Fibroblast of mammary gland (primary cell): ENCODE measurements around the gene KRTAP21-3.

Experiments used
- DNase-seq: peaks from one replicate; pipeline ENCODE4 v3.0.0-alpha.2; 2010; ENCODE audit warnings: low read depth
- H3K4me3 ChIP-seq: 2 replicates; pipeline ENCODE4 v1.5.1; 2011; ENCODE audit warnings: low read depth, mild to moderate bottlenecking, low read length, moderate library complexity; ENCODE audit not compliant: control insufficient read depth
- TF ChIP-seq, protein P1 (sequence below): conservative IDR thresholded peaks from 2 replicates; pipeline ENCODE4 v1.5.1; 2011; ENCODE audit warnings: low read depth, low read length, inconsistent platforms; ENCODE audit not compliant: control insufficient read depth, insufficient read depth

Gene KRTAP21-3

DNA sequence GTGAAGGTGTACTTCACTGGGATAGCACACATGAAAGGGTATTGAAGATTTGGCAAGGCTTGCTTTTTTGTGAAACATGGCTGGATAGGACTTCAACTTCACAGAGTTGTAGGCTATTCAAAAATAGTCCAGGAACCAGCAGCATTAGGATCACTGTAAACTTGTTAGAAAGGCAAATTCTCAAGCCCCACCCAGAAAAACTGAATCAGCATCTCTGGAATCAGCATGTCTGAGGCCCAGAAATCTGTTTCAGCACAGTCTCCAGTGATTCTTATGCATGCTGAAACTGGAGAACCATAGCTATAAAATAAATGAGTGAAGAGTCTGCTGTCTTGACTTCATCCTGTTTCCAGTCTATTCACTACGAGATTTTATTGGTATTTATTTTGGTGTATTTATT is 8.1 kb upstream of the KRTAP21-3 start:
- no peak overlapping the region for H3K4me3 ChIP-seq
- TF ChIP-seq, protein P1, sequence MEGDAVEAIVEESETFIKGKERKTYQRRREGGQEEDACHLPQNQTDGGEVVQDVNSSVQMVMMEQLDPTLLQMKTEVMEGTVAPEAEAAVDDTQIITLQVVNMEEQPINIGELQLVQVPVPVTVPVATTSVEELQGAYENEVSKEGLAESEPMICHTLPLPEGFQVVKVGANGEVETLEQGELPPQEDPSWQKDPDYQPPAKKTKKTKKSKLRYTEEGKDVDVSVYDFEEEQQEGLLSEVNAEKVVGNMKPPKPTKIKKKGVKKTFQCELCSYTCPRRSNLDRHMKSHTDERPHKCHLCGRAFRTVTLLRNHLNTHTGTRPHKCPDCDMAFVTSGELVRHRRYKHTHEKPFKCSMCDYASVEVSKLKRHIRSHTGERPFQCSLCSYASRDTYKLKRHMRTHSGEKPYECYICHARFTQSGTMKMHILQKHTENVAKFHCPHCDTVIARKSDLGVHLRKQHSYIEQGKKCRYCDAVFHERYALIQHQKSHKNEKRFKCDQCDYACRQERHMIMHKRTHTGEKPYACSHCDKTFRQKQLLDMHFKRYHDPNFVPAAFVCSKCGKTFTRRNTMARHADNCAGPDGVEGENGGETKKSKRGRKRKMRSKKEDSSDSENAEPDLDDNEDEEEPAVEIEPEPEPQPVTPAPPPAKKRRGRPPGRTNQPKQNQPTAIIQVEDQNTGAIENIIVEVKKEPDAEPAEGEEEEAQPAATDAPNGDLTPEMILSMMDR = no peak
- no peak for DNase-seq

DNA sequence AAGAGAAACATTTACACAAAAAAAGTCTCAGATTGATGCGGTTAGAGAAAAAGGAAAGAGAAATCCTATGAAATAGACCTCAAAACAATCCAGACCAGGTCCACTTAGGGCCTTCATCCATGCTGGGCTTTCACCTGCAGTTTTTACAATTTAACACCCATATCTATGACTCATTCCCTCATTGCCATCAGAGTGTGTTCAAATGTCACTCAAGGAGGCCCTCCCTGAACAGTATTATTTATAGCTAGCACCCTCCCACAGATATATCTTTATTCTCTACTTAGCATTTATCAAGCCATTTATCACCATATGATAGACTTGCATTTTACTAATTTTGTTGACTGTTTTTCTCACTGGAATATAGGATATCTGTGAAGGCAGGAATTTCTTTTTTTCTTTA is 824 bp upstream of the KRTAP21-3 start:
- no peak overlapping the region for H3K4me3 ChIP-seq
- no peak for DNase-seq
- TF ChIP-seq, protein P1 = no peak

DNA sequence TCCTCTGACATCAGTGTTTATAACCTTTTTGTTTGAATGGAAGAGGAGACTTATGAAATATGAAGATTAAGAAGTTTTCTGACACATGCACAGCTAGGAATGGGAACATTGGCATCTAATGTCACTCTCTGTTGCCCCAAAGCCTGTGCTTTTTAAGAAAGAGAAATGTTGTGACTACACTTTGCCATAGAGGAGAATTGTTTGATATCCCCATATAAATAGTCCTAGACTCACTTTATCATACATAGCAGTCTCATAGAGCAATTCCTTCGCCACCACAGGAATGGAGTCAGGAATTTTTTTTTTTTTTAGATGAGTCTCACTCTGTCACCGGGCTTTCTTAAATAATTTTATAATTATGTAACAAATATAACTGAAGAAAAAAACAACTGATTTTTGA is 1.5 kb downstream of the KRTAP21-3 start:
- H3K4me3 ChIP-seq = no peak overlapping the region
- TF ChIP-seq, protein P1 = no peak
- DNase-seq = no peak

DNA sequence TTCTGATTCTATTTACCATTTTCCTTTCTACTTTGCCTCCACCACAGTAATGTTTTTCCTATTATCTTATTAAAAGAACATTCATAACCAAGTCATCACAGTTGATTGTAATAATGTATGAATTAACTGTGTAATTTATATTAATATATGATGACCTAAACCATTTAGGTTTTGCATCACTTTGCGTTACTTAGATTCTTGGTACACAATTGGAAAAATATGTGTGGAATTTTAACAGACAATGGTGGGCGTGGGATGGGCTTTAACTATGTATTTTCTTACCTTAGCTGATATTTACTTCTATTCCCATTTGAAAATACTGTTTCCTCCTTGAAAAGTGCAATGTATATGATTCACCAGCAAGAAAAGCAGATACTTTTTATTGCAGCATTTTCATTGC is 3.6 kb downstream of the KRTAP21-3 start:
- DNase-seq = no peak
- no peak overlapping the region for H3K4me3 ChIP-seq
- TF ChIP-seq, protein P1 = no peak

DNA sequence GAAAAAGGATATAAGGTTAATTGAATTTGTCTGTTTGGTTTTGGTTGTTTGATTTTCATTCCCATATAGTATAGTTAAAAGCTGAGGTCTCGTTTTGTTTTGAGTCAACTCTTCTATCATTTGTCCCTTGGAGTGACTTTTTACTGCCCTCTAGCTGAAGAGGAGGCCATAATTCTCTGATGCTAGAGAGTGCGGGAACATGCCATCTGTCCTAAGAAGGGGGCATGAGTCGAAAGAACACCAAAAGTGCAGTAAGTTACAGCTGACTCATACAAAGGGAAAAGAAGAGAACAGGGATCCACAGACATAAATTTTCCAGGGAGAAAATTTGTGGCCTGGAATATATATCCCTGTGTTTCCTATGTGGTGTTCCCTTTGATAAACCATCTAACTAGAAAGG is 4.1 kb downstream of the KRTAP21-3 start:
- DNase-seq = peak; percentile 18
- TF ChIP-seq, protein P1 = no peak
- no peak overlapping the region for H3K4me3 ChIP-seq

DNA sequence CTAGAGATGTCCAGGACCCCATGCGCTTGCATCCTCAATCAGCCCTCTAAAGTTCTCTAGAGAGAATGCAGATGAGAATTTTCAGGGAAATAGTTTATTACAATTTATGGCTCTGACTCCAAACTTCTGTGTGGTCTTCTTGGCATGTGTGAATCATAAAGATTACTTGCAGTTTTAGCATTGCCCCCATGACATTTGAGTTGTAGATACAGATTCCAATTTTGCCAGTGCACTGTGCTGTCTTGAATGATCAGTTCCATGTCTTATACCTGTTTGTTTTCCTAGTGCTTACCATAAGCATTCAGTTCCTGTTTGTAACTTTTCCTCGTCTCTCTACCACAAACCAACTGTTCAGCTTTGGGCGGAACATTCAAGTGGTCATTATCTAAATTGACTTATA is 4.8 kb downstream of the KRTAP21-3 start:
- no peak for DNase-seq
- TF ChIP-seq, protein P1 = no peak
- H3K4me3 ChIP-seq = no peak overlapping the region

DNA sequence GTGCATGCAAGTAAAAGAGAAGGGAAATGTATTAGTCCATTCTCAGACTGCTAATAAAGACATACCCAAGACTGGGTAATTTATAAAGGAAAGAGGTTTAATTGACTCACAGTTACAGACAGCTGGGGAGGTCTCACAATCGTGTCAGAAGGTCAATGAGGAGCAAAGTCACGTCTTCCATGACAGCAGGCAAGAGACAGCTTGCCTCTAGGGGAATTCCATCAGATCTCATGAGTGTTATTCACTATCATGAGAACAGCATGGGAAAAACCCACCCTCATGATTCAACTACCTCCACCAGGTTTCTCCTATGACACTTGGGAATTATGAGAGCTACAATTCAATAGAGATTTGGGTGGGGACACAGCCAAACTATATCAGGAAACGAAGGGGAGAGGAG is 8.1 kb downstream of the KRTAP21-3 start:
- no peak for DNase-seq
- no peak overlapping the region for H3K4me3 ChIP-seq
- TF ChIP-seq, protein P1 = no peak
